A549 (cell line): ENCODE data around the gene RAPGEF4. TPM values are rescaled to one million over a fixed set of nuclear protein-coding genes. Genes with fewer than 3 reads are reported as not detected.

Experiments used
- ATAC-seq, 2 experiments: fragments of 200-7000 bp in 1 of 2; fragments of >200 bp in 1 of 2; cut with Nextera tagmentation in 1 of 2; cut with Tn5 transposase in 1 of 2; 3 replicates each; pipeline versions ENCODE4 v1.8.0 to v1.9.1; 2018 to 2020; ENCODE audit warnings: mild to moderate bottlenecking in 1 of 2, moderate library complexity in 1 of 2
- CTCF ChIA-PET: fragments of 300-600 bp; sonication (Branson Sonifier 250); formaldehyde crosslinking; extraction: SDS; loops from one replicate; lab custom pipeline; 2021; ENCODE audit warnings: antibody characterized with exemption, inconsistent platforms; lab: Yijun Ruan, JAX
- POLR2A ChIA-PET: fragments of 350-600 bp; formaldehyde crosslinking; extraction: SDS; loops from one replicate; lab custom pipeline; 2021; ENCODE audit warnings: antibody characterized with exemption, inconsistent platforms; lab: Yijun Ruan, JAX
- DNase-seq, 2 experiments: peaks; one replicate each; pipeline versions ENCODE4 v3.0.0 to v3.0.0-alpha.2; 2011 to 2016; ENCODE audit warnings: low read depth in 1 of 2, low spot score in 1 of 2
- FAIRE-seq: peaks from 2 replicates; lab custom pipeline; 2011; peaks lifted over from hg19 to GRCh38; lab: Jason Lieb, UNC
- H3K27ac ChIP-seq, 2 experiments: fragments of >200 bp; sonication (Bioruptor Twin); formaldehyde crosslinking; 3 replicates each; pipeline ENCODE4 v1.5.1; 2016 to 2017
- H3K4me1 ChIP-seq: fragments of >200 bp; sonication (Bioruptor Twin); formaldehyde crosslinking; 3 replicates; pipeline ENCODE4 v1.6.1; 2016
- H3K4me2 ChIP-seq: fragments of >200 bp; sonication (Bioruptor Twin); formaldehyde crosslinking; 3 replicates; pipeline ENCODE4 v1.6.1; 2016
- H3K4me3 ChIP-seq: fragments of >200 bp; sonication (Bioruptor Twin); formaldehyde crosslinking; 3 replicates; pipeline ENCODE4 v1.5.1; 2016
- H3K9me3 ChIP-seq: fragments of >200 bp; sonication (Bioruptor Twin); formaldehyde crosslinking; 3 replicates; pipeline ENCODE4 v1.6.1; 2016
- CBX8 ChIP-seq: fragments of 200-600 bp; sonication (generic); IDR thresholded peaks from 2 replicates; pipeline ENCODE4 v1.6.1; 2016
- FOXS1 ChIP-seq: fragments of 250-450 bp; sonication (Bioruptor Pico); IDR thresholded peaks from 2 replicates; pipeline ENCODE4 v1.5.0; 2020; ENCODE audit warnings: mild to moderate bottlenecking, moderate library complexity
- HOXA7 ChIP-seq: fragments of 250-450 bp; sonication (Bioruptor Pico); IDR thresholded peaks from 2 replicates; pipeline ENCODE4 v1.5.0; 2020; ENCODE audit warnings: mild to moderate bottlenecking, moderate library complexity
- HOXB13 ChIP-seq: fragments of 250-450 bp; sonication (Bioruptor Pico); IDR thresholded peaks from 2 replicates; pipeline ENCODE4 v1.5.0; 2020; ENCODE audit warnings: low read depth, mild to moderate bottlenecking, moderate library complexity
- HOXB5 ChIP-seq: fragments of 250-450 bp; sonication (Bioruptor Pico); IDR thresholded peaks from 2 replicates; pipeline ENCODE4 v1.5.0; 2020; ENCODE audit warnings: mild to moderate bottlenecking, moderate library complexity
- KDM1A ChIP-seq: fragments of 200-600 bp; sonication (generic); IDR thresholded peaks from 2 replicates; pipeline ENCODE4 v1.6.1; 2016; ENCODE audit warnings: low read depth, mild to moderate bottlenecking
- KDM5A ChIP-seq: fragments of 200-600 bp; sonication (generic); IDR thresholded peaks from 2 replicates; pipeline ENCODE4 v1.6.1; 2016; ENCODE audit warnings: antibody characterized with exemption, mild to moderate bottlenecking
- MAFK ChIP-seq: fragments of 450-650 bp; IDR thresholded peaks from 2 replicates; pipeline ENCODE4 v1.6.1; 2014; ENCODE audit not compliant: partially characterized antibody
- PHF8 ChIP-seq: fragments of 200-600 bp; sonication (generic); IDR thresholded peaks from 2 replicates; pipeline ENCODE4 v1.6.1; 2016; ENCODE audit warnings: low read depth, mild to moderate bottlenecking, antibody characterized with exemption, moderate library complexity, borderline replicate concordance
- POLR2AphosphoS2 ChIP-seq: conservative IDR thresholded peaks from 2 replicates; pipeline ENCODE4 v1.6.1; 2012; ENCODE audit warnings: low read length, improper control_type of control experiment, inconsistent platforms
- RAD21 ChIP-seq, 2 experiments: fragments of >200 bp in 1 of 2; sonication (Bioruptor Twin) in 1 of 2; formaldehyde crosslinking in 1 of 2; IDR thresholded peaks in 1 of 2; conservative IDR thresholded peaks in 1 of 2; 2 replicates in 1 of 2; 3 replicates in 1 of 2; pipeline ENCODE4 v1.6.1; 2012 to 2018; ENCODE audit warnings: inconsistent platforms in 1 of 2
- SREBF2 ChIP-seq: fragments of 450-650 bp; IDR thresholded peaks from 2 replicates; pipeline ENCODE4 v1.6.1; 2014; ENCODE audit warnings: mild to moderate bottlenecking, moderate library complexity
- ZSCAN20 ChIP-seq: fragments of 250-450 bp; sonication (Bioruptor Pico); IDR thresholded peaks from 2 replicates; pipeline ENCODE4 v1.8.0; 2022; ENCODE audit warnings: mild to moderate bottlenecking, moderate library complexity
- WGBS: methylation state at CpG from one replicate; pipeline ENCODE4 v1.1.6; 2017; ENCODE audit errors: missing lambda C conversion rate; 5-methylcytosine and 5-hydroxymethylcytosine counted together
- polyA plus RNA-seq, 4 experiments: library from polyadenylated mRNA; depleted of rRNA in 3 of 4; stranded (reverse); fragments of >200 nt; fragmentation: RNase III in 1 of 4; extraction: RNeasy Plus Mini Kit Qiagen cat#74134 plus additional on column Dnase treatment in 1 of 4; gene quantifications; 2 replicates in 3 of 4; 3 replicates in 1 of 4; pipeline ENCODE4 v1.2.3, GENCODE V29; 2011 to 2017
- TF ChIP-seq, protein P1 (sequence below): fragments of >200 bp; sonication (Bioruptor Twin); formaldehyde crosslinking; IDR thresholded peaks from 2 replicates; pipeline ENCODE4 v1.6.1; 2016
- TF ChIP-seq, protein P2 (sequence below): IDR thresholded peaks from 2 replicates; pipeline ENCODE4 v1.6.1; 2012; ENCODE audit warnings: low read depth, borderline replicate concordance
- TF ChIP-seq, protein P3 (sequence below): fragments of 250-450 bp; sonication (Bioruptor Pico); IDR thresholded peaks from 2 replicates; pipeline ENCODE4 v1.5.0; 2020; ENCODE audit warnings: low read depth, mild to moderate bottlenecking, moderate library complexity

The RAPGEF4 gene
- polyA plus RNA-seq, 2 of the 4 experiments (the other 2 are of a cell fraction), result 0.18 to 1.1 TPM

DNA sequence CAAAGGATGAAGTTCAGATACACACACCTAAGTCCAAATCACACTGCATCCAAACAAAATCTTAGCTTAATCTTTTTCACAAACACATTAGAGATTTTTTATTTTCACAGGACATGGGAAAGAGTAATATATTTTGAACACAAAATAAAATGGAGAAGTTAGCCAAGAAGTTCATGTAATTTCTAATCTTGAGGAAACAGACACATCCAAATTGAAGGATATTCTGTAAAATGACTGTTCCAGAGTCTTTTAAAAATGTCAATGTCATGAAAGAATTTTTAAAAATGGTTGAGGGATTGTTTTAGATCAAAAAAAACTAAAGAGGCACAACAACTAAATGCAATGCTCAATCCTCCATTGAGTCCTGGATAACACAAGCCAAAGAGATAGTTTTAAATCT, 12.4 kb upstream of the RAPGEF4 start:
- H3K4me3 ChIP-seq, result no peak overlapping the region
- ATAC-seq (no peak), DNase-seq (no peak), FAIRE-seq (no peak)
- ChIA-PET CTCF (interaction anchor here (2.6 kb wide), 1 partner anchor 13 kb away, joined by 12 read pairs; no protein-coding TSS in a partner anchor), POLR2A (no interaction called here)
- H3K4me2 ChIP-seq, result no peak overlapping the region
- peaks cover 13% of the 10 kb centered on the region for H3K4me1 ChIP-seq
- no peak for TF ChIP-seq ZSCAN20 (CRISPR knock-in tag)
- no peak overlapping the region for H3K27ac ChIP-seq
- no peaks in the 10 kb centered on the region for H3K9me3 ChIP-seq

DNA sequence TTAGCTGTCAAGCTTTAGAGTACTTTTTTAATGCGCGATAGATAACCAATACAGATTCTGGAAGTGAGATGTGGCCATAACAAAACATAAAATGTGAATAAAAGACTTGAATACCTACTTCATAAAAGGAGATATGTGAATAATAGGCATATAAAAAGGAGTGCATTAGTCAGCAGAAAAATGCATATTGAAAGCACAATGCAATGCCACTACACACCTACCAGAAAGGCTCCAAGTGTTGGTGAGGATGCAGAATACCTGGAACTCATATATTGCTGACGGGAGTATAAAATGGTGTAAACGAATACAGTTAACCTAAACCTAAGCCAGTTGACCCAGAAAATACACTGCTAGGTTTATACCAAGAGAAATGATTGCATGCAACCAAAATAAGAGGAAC, 10.9 kb upstream of the RAPGEF4 start:
- POLR2A ChIA-PET, result no interaction called here
- H3K9me3 ChIP-seq, result no peaks in the 10 kb centered on the region
- CTCF ChIA-PET, result interaction anchor here (0.6 to 2.6 kb wide), 3 partner anchors 15 to 207 kb away, joined by 3 to 12 read pairs (median 10); no protein-coding TSS in a partner anchor

DNA sequence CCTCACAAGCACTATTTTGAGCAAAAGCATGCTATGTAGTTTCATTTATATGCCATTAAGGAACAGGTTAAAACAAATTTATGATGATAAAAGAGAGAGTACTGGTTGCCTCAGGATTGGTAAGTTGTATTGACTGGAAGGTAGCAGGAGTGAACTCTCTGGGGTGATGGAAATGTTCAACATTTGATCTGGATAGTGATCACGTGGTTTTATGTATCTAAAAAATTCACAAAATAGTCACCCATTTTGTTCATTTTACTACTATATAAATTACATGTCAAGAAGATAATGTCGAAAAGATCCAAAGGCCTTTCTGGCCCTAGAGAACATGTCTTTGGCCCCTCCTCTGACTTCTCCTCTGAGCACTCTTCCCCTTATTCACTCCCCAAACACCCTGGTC, 10.4 kb upstream of the RAPGEF4 start:
- Histone ChIP-seq H3K4me2 (no peak overlapping the region), H3K9me3 (no peaks in the 10 kb centered on the region), H3K4me3 (no peak overlapping the region), H3K4me1 (peaks cover 13% of the 10 kb centered on the region)
- TF ChIP-seq HOXB13, result no peak
- no peak for TF ChIP-seq HOXA7
- TF ChIP-seq SREBF2, result no peak
- TF ChIP-seq POLR2AphosphoS2, result no peak
- TF ChIP-seq HOXB5 (CRISPR knock-in tag), result no peak
- no peak for TF ChIP-seq KDM1A
- TF ChIP-seq, protein P1, sequence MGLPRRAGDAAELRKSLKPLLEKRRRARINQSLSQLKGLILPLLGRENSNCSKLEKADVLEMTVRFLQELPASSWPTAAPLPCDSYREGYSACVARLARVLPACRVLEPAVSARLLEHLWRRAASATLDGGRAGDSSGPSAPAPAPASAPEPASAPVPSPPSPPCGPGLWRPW, result no peak
- TF ChIP-seq, all 56 proteins: peak for 0
- H3K27ac ChIP-seq, result peak overlapping the region in 1 of 2 experiments; percentile 42; a peak in 2 of 6 replicates
- DNase-seq, result no peak
- WGBS, result 84% methylated on average over 2 of the region's 2 CpGs
- FAIRE-seq, result no peak
- ATAC-seq, result no peak
- POLR2A ChIA-PET, result no interaction called here
- CTCF ChIA-PET, result no interaction called here

More for the DNA sequence above, 10.9 kb upstream of the RAPGEF4 start:
- Histone ChIP-seq H3K4me2 (no peak overlapping the region), H3K4me1 (peaks cover 13% of the 10 kb centered on the region), H3K27ac (no peak overlapping the region), H3K4me3 (no peak overlapping the region)
- FAIRE-seq (no peak), ATAC-seq (no peak), DNase-seq (no peak)
- 81% methylated on average over 4 of the region's 4 CpGs for WGBS
- TF ChIP-seq KDM1A, result no peak
- TF ChIP-seq KDM5A, result no peak
- no peak for TF ChIP-seq RAD21 (conservative IDR thresholded peaks at IDR 0.05 in 1 of 2, IDR thresholded peaks at IDR 0.05 in 1 of 2)
- TF ChIP-seq MAFK, result peak; percentile 66
- TF ChIP-seq PHF8, result no peak

DNA sequence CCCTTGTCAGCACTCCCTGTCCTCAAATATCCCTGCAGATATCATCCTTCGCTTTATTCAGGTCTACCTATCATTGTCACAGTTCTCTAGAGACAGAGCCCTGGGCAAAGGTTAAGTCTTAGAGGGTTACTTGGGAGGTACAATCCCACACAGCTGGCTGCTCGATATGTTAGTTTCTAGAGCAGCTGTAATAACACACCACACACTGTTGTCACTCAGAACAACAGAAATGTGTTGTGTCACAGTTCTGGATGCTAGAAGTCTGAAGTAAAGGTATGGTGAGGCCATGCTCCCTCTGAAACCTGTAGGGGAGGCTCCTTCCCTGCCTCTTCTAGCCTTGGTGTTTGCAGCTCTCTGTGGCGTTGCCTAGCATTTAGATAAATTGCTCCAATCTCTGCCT, 9.9 kb upstream of the RAPGEF4 start:
- TF ChIP-seq, protein P2, sequence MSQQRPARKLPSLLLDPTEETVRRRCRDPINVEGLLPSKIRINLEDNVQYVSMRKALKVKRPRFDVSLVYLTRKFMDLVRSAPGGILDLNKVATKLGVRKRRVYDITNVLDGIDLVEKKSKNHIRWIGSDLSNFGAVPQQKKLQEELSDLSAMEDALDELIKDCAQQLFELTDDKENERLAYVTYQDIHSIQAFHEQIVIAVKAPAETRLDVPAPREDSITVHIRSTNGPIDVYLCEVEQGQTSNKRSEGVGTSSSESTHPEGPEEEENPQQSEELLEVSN, result no peak
- TF ChIP-seq CBX8 (no peak), FOXS1 (CRISPR knock-in tag) (no peak), SREBF2 (no peak)
- TF ChIP-seq, protein P3, sequence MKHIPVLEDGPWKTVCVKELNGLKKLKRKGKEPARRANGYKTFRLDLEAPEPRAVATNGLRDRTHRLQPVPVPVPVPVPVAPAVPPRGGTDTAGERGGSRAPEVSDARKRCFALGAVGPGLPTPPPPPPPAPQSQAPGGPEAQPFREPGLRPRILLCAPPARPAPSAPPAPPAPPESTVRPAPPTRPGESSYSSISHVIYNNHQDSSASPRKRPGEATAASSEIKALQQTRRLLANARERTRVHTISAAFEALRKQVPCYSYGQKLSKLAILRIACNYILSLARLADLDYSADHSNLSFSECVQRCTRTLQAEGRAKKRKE (CRISPR knock-in tag), result no peak
- 90% methylated on average over 3 of the region's 3 CpGs for WGBS
- Histone ChIP-seq H3K4me2 (peak overlapping the region; percentile 62), H3K27ac (peak overlapping the region; percentile 42 to 48; a peak in 5 of 6 replicates), H3K4me3 (no peak overlapping the region), H3K4me1 (peaks cover 13% of the 10 kb centered on the region), H3K9me3 (no peaks in the 10 kb centered on the region)
- ATAC-seq (peak in 1 of 2 experiments; percentile 29; a peak in 1 of 6 replicates), DNase-seq (no peak), FAIRE-seq (no peak)
- ChIA-PET CTCF (interaction anchor here (2.1 kb wide), 1 partner anchor 15 kb away, joined by 6 read pairs; no protein-coding TSS in a partner anchor), POLR2A (no interaction called here)
